ENCODE measurements around the gene MSLN. TPM values are rescaled to one million over a fixed set of nuclear protein-coding genes. Genes with fewer than 3 reads are reported as not detected.

Gene MSLN
- total RNA-seq, 1 donor from 2014 or later = 5.3 TPM

- no peak for DNase-seq
These were observed 16.3 kb downstream of the MSLN start for GRCh38 chr16:776824-777223.

GRCh38 chr16:777826-778225 is 17.3 kb downstream of the MSLN start:
- DNase-seq = no peak

- peak; percentile 28 for DNase-seq
These were observed 17.9 kb downstream of the MSLN start for GRCh38 chr16:778447-778846.

GRCh38 chr16:778909-779527 is 18.5 kb downstream of the MSLN start:
- DNase-seq = no peak

- no peak for DNase-seq
These were observed 19.0 kb downstream of the MSLN start for GRCh38 chr16:779561-779960.

GRCh38 chr16:780296-780695 is 19.8 kb downstream of the MSLN start:
- DNase-seq = no peak

GRCh38 chr16:781346-782010 is 20.9 kb downstream of the MSLN start:
- DNase-seq = no peak

GRCh38 chr16:782258-782657 is 21.7 kb downstream of the MSLN start:
- DNase-seq = peak; percentile 70

GRCh38 chr16:782766-783403 is 22.4 kb downstream of the MSLN start:
- peak; percentile 24 for DNase-seq

- DNase-seq = no peak
These were observed 23.0 kb downstream of the MSLN start for GRCh38 chr16:783404-784161.

- no peak for DNase-seq
These were observed 23.9 kb downstream of the MSLN start for GRCh38 chr16:784431-784830.

- DNase-seq = peak; percentile 52
These were observed 25.3 kb downstream of the MSLN start for GRCh38 chr16:785563-786535.

GRCh38 chr16:787321-787966 is 26.9 kb downstream of the MSLN start:
- no peak for DNase-seq

GRCh38 chr16:787978-788398 is 27.5 kb downstream of the MSLN start, which contains the start of gene RPUSD1:
Gene RPUSD1, minus strand, starts transcription at chr16:788381. Its CDS starts 644 bp downstream, at chr16:787737.
- DNase-seq = no peak

GRCh38 chr16:788399-789126 is 28.0 kb downstream of the MSLN start, which contains the start of gene CHTF18:
Gene CHTF18, plus strand, starts transcription at chr16:788620. Its CDS starts 65 bp downstream, at chr16:788685.
- peak; percentile 96 for DNase-seq

- no peak for DNase-seq
These were observed 28.8 kb downstream of the MSLN start for GRCh38 chr16:789191-789850.

GRCh38 chr16:790086-790485 is 29.6 kb downstream of the MSLN start:
- DNase-seq = no peak

- no peak for DNase-seq
These were observed 30.6 kb downstream of the MSLN start for GRCh38 chr16:791131-791530.

- no peak for DNase-seq
These were observed 31.9 kb downstream of the MSLN start for GRCh38 chr16:792221-792995.

Measured in tongue (tissue), 2 donors.